Neural cell (in vitro differentiated cells): ENCODE data around the gene TEX2. TPM values are rescaled to one million over a fixed set of nuclear protein-coding genes. Genes with fewer than 3 reads are reported as not detected.
"Not testable (repeated sequence)": the region's sequence is repeated elsewhere in the genome, so short reads cannot be mapped to it uniquely, and the experiment has no call there.

Experiments
- H2AFZ ChIP-seq: fragments of 200-600, 300-800 bp; sonication (generic), shearing (Covaris generic); 2 replicates; pipeline ENCODE4 v1.6.0; 2014; ENCODE audit warnings: low read depth, mild to moderate bottlenecking, antibody characterized with exemption, low read length, moderate library complexity
- H3F3A ChIP-seq: fragments of 200-600 bp; shearing (Covaris generic); 2 replicates; pipeline ENCODE4 v1.6.1; 2016; ENCODE audit warnings: mild to moderate bottlenecking, moderate library complexity, mixed read lengths, antibody characterized with exemption, low read length; ENCODE audit not compliant: insufficient read depth, poor library complexity, severe bottlenecking
- H3K27ac ChIP-seq: fragments of 200-600, 300-800 bp; sonication (generic), shearing (Covaris generic); 2 replicates; pipeline ENCODE4 v1.5.1; 2014; ENCODE audit warnings: mild to moderate bottlenecking, low read length, moderate library complexity
- H3K27me3 ChIP-seq: fragments of 300-800, 200-600 bp; sonication (generic), shearing (Covaris generic); 2 replicates; pipeline ENCODE4 v1.6.0; 2014; ENCODE audit warnings: mild to moderate bottlenecking, low read depth, low read length, moderate library complexity; ENCODE audit not compliant: insufficient read depth
- H3K36me3 ChIP-seq: fragments of 300-800, 200-600 bp; sonication (generic), shearing (Covaris generic); 2 replicates; pipeline ENCODE4 v1.5.1; 2014; ENCODE audit warnings: mild to moderate bottlenecking, antibody characterized with exemption, low read length, moderate library complexity; ENCODE audit not compliant: insufficient read depth
- H3K4me2 ChIP-seq: fragments of 300-800, 200-600 bp; sonication (generic), shearing (Covaris generic); 2 replicates; pipeline ENCODE4 v1.6.0; 2014; ENCODE audit warnings: mild to moderate bottlenecking, low read length
- H3K4me3 ChIP-seq: fragments of 300-800, 200-600 bp; sonication (generic), shearing (Covaris generic); 2 replicates; pipeline ENCODE4 v1.5.1; 2014; ENCODE audit warnings: mild to moderate bottlenecking, low read length, moderate library complexity
- H3K79me2 ChIP-seq: fragments of 200-600 bp; shearing (Covaris generic); replicated peaks from 2 replicates; pipeline ENCODE4 v1.6.0; 2014; ENCODE audit warnings: mild to moderate bottlenecking, low read length, moderate library complexity; ENCODE audit not compliant: insufficient read depth
- H3K9ac ChIP-seq: fragments of 300-800, 200-600 bp; sonication (generic), shearing (Covaris generic); 2 replicates; pipeline ENCODE4 v1.6.1; 2016; ENCODE audit warnings: mild to moderate bottlenecking, low read length, mixed read lengths
- H3K9me2 ChIP-seq: fragments of 200-600 bp; shearing (Covaris generic); 2 replicates; pipeline ENCODE4 v1.6.1; 2016; ENCODE audit warnings: mild to moderate bottlenecking, low read length, mixed read lengths; ENCODE audit not compliant: insufficient read depth
- H3K9me3 ChIP-seq: fragments of 200-600, 300-800 bp; sonication (generic), shearing (Covaris generic); 2 replicates; pipeline ENCODE4 v1.6.1; 2016; ENCODE audit warnings: mild to moderate bottlenecking, mixed run types, low read length, moderate library complexity, mixed read lengths
- H4K20me1 ChIP-seq: fragments of 200-600 bp; shearing (Covaris generic); 2 replicates; pipeline ENCODE4 v1.6.1; 2016; ENCODE audit warnings: mild to moderate bottlenecking, mixed run types; ENCODE audit not compliant: insufficient read depth
- CTCF ChIP-seq: fragments of 450-650 bp; IDR thresholded peaks from 2 replicates; pipeline ENCODE4 v1.5.1; 2014; ENCODE audit warnings: antibody characterized with exemption, mild to moderate bottlenecking, moderate library complexity; ENCODE audit not compliant: poor library complexity, severe bottlenecking
- EP300 ChIP-seq: fragments of 450-650 bp; conservative IDR thresholded peaks from 2 replicates; pipeline ENCODE4 v1.6.1; 2014; ENCODE audit warnings: antibody characterized with exemption, mild to moderate bottlenecking, moderate library complexity; ENCODE audit not compliant: poor library complexity, severe bottlenecking
- EZH2 ChIP-seq: fragments of 200-600, 300-800 bp; shearing (Covaris generic), sonication (generic); IDR thresholded peaks from 2 replicates; pipeline ENCODE4 v1.6.1; 2014; ENCODE audit warnings: antibody characterized with exemption, low read length, borderline replicate concordance, mild to moderate bottlenecking; ENCODE audit not compliant: insufficient read depth, poor library complexity, severe bottlenecking
- MXI1 ChIP-seq: fragments of 450-650 bp; conservative IDR thresholded peaks from 2 replicates; pipeline ENCODE4 v1.6.1; 2014; ENCODE audit warnings: antibody characterized with exemption, mild to moderate bottlenecking; ENCODE audit not compliant: poor library complexity, severe bottlenecking
- POLR2AphosphoS5 ChIP-seq: IDR thresholded peaks from 2 replicates; pipeline ENCODE4 v1.6.1; 2012
- RAD21 ChIP-seq: fragments of 450-650 bp; conservative IDR thresholded peaks from 2 replicates; pipeline ENCODE4 v1.6.1; 2014; ENCODE audit warnings: antibody characterized with exemption, mild to moderate bottlenecking, moderate library complexity
- REST ChIP-seq: IDR thresholded peaks from 2 replicates; pipeline ENCODE4 v1.6.1; 2012; ENCODE audit warnings: borderline replicate concordance
- SMC3 ChIP-seq: fragments of 450-650 bp; conservative IDR thresholded peaks from 2 replicates; pipeline ENCODE4 v1.6.1; 2014; ENCODE audit warnings: antibody characterized with exemption, mild to moderate bottlenecking, moderate library complexity; ENCODE audit not compliant: poor library complexity
- TAF1 ChIP-seq: IDR thresholded peaks from 2 replicates; pipeline ENCODE4 v1.6.1; 2012; ENCODE audit warnings: low read depth
- polyA plus RNA-seq: library from polyadenylated mRNA; depleted of rRNA; stranded (reverse); fragments of >200 nt; gene quantifications from 2 replicates; pipeline ENCODE4 v1.2.3, GENCODE V29; 2014

Gene TEX2
- polyA plus RNA-seq, 1 donor from 2014 or later, result 19.7 TPM

DNA sequence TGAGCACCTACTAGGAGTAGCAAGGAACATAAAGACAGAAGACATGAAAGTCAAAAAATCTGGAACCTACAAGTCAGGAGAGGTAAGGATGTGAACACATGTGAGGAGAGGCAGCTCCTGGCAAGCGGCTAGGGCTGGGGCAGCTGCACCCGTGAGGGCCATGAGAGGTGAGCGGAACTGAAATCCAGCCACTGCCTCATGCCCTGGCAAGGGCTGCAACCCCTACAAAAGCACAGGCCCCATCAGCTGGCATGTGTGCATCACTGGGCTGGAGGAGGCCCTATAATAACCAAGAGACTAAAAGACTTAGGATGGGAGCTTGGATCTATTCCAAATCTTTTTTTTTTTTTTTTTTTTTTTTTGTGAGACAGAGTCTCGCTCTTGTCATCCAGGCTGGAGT lies 92.8 kb downstream of the TEX2 start:
- Histone ChIP-seq H3K27me3 (no peaks in the 10 kb centered on the region), H3K9me2 (no peaks in the 10 kb centered on the region), H3K9ac (no peak overlapping the region), H3K79me2 (no peaks in the 10 kb centered on the region), H3K27ac (no peak overlapping the region), H3K4me2 (no peak overlapping the region), H3K4me3 (no peak overlapping the region), H3K36me3 (no peaks in the 10 kb centered on the region), H3F3A (no peaks in the 10 kb centered on the region), H2AFZ (no peak overlapping the region), H4K20me1 (no peaks in the 10 kb centered on the region), H3K9me3 (no peaks in the 10 kb centered on the region)
- TF ChIP-seq MXI1, result no peak
- no peak for TF ChIP-seq SMC3
- no peak for TF ChIP-seq REST
- no peak for TF ChIP-seq RAD21
- no peak for TF ChIP-seq POLR2AphosphoS5
- no peak for TF ChIP-seq EZH2
- TF ChIP-seq TAF1, result no peak
- TF ChIP-seq EP300, result no peak
- TF ChIP-seq CTCF, result no peak

DNA sequence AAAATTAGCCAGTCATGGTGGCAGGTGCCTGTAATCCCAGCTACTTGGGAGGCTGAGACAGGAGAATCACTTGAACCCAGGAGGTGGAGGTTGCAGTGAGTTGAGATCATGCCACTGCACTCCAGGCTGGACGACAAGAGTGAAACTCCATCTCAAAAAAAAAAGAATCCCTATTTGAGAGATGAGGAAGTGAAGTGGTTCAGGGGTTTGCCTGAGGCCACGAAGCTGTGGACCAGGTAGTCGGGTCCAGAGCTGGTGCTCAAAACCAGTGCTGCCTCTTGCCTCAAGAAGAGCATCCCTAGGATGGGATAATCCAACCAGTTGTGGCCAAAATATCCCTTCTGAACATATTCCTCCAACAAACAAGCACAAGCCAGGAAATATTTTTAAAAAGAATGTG lies 95.4 kb downstream of the TEX2 start:
- H3K9ac ChIP-seq, H4K20me1 ChIP-seq, H3K9me2 ChIP-seq, H3K27ac ChIP-seq, H3K4me2 ChIP-seq, H3K79me2 ChIP-seq, H3F3A ChIP-seq, H2AFZ ChIP-seq, H3K4me3 ChIP-seq, H3K36me3 ChIP-seq, H3K27me3 ChIP-seq, H3K9me3 ChIP-seq: not testable (repeated sequence)

- no peak overlapping the region for H3K9ac ChIP-seq
Measured at GRCh38 chr17:64166876-64167275, 96.2 kb downstream of the TEX2 start.

More at GRCh38 chr17:64166876-64167275, 96.2 kb downstream of the TEX2 start:
- H3K4me3 ChIP-seq, result no peak overlapping the region
- TF ChIP-seq SMC3 (no peak), RAD21 (no peak)
- no peaks in the 10 kb centered on the region for H3F3A ChIP-seq
- H3K4me2 ChIP-seq, result no peak overlapping the region
- H2AFZ ChIP-seq, result no peak overlapping the region
- no peaks in the 10 kb centered on the region for H4K20me1 ChIP-seq
- no peaks in the 10 kb centered on the region for H3K9me2 ChIP-seq
- H3K27me3 ChIP-seq, result no peaks in the 10 kb centered on the region
- H3K9me3 ChIP-seq, result no peaks in the 10 kb centered on the region
- no peaks in the 10 kb centered on the region for H3K79me2 ChIP-seq
- no peak overlapping the region for H3K27ac ChIP-seq
- no peaks in the 10 kb centered on the region for H3K36me3 ChIP-seq
